Gastrocnemius medialis (tissue), 4 donors: ENCODE measurements around the gene ANKS1B.

ENCODE experiments used
- POLR2A ChIP-seq, 2 donors: fragments of 450-650 bp; IDR thresholded peaks; one replicate each; pipeline ENCODE4 v1.6.1; 2017; ENCODE audit warnings: antibody characterized with exemption in 2 of 2, mild to moderate bottlenecking in 2 of 2, moderate library complexity in 2 of 2
- TF ChIP-seq, protein P1 (sequence below), 5 experiments: fragments of 450-650 bp in 3 of 5; fragments of 200-600 bp in 2 of 5; sonication (generic) in 2 of 5; IDR thresholded peaks in 4 of 5; conservative IDR thresholded peaks in 1 of 5; 1 replicate in 4 of 5; 2 replicates in 1 of 5; pipeline ENCODE4 v1.5.1; 2016 to 2019; ENCODE audit warnings: antibody characterized with exemption in 5 of 5, mild to moderate bottlenecking in 3 of 5, moderate library complexity in 3 of 5

DNA sequence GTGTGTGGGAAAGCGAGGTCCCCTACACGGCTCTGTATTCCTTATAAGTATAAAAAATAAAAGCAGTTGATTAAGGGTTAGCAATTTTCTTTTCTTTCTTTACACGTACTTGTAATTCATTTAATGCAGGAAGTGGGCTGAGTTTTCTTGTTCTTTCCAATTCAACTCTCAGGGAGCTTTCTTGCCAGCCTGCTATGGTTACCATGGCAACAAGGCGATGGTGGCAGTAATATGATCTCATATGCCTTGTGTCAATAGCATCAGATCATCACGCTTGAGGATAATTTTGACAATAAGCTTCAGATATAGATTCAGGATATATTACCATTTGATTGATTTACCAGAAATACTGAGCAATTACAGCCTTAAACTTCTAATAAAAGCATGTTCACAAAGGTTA, 873.1 kb downstream of the ANKS1B start:
- TF ChIP-seq, protein P1, sequence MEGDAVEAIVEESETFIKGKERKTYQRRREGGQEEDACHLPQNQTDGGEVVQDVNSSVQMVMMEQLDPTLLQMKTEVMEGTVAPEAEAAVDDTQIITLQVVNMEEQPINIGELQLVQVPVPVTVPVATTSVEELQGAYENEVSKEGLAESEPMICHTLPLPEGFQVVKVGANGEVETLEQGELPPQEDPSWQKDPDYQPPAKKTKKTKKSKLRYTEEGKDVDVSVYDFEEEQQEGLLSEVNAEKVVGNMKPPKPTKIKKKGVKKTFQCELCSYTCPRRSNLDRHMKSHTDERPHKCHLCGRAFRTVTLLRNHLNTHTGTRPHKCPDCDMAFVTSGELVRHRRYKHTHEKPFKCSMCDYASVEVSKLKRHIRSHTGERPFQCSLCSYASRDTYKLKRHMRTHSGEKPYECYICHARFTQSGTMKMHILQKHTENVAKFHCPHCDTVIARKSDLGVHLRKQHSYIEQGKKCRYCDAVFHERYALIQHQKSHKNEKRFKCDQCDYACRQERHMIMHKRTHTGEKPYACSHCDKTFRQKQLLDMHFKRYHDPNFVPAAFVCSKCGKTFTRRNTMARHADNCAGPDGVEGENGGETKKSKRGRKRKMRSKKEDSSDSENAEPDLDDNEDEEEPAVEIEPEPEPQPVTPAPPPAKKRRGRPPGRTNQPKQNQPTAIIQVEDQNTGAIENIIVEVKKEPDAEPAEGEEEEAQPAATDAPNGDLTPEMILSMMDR (IDR thresholded peaks at IDR 0.05 in 4 of 5, conservative IDR thresholded peaks at IDR 0.05 in 1 of 5) = no peak
- TF ChIP-seq POLR2A (IDR thresholded peaks at IDR 0.05) = no peak
